Mucosa of rectum (tissue), 2 donors: ENCODE results near the gene LYPD3.
A peak's percentile ranks its signal among the peaks of the same experiment; 100 is the strongest.

Source experiments
- H3K27ac ChIP-seq, 2 donors: one replicate each; pipeline ENCODE4 v1.7.0; 2013; ENCODE audit warnings: inconsistent platforms in 2 of 2, low read depth in 2 of 2, low read length in 2 of 2
- H3K27me3 ChIP-seq, 2 donors: one replicate each; pipeline ENCODE4 v1.7.0; 2013; ENCODE audit warnings: low read length in 2 of 2; ENCODE audit not compliant: control insufficient read depth in 2 of 2, insufficient read depth in 2 of 2
- H3K36me3 ChIP-seq, 2 donors: one replicate each; pipeline ENCODE4 v1.7.0; 2013; ENCODE audit warnings: low read length in 2 of 2; ENCODE audit not compliant: control insufficient read depth in 2 of 2, insufficient read depth in 2 of 2
- H3K4me1 ChIP-seq, 2 donors: one replicate each; pipeline ENCODE4 v1.7.0; 2013; ENCODE audit warnings: low read length in 2 of 2, mild to moderate bottlenecking in 1 of 2; ENCODE audit not compliant: control insufficient read depth in 2 of 2, insufficient read depth in 2 of 2
- H3K4me3 ChIP-seq, 2 donors: one replicate each; pipeline ENCODE4 v1.7.0; 2013; ENCODE audit warnings: low read length in 2 of 2
- H3K9ac ChIP-seq, 2 donors: one replicate each; pipeline ENCODE4 v1.7.0; 2013; ENCODE audit warnings: low read length in 2 of 2, low read depth in 1 of 2, mild to moderate bottlenecking in 1 of 2
- H3K9me3 ChIP-seq, 2 donors: one replicate each; pipeline ENCODE4 v1.7.0; 2013; ENCODE audit warnings: low read length in 2 of 2; ENCODE audit not compliant: control insufficient read depth in 2 of 2
- donor health status: healthy.
- donor health status: Normal muscosa, but diverticular disease.

LYPD3 gene

DNA sequence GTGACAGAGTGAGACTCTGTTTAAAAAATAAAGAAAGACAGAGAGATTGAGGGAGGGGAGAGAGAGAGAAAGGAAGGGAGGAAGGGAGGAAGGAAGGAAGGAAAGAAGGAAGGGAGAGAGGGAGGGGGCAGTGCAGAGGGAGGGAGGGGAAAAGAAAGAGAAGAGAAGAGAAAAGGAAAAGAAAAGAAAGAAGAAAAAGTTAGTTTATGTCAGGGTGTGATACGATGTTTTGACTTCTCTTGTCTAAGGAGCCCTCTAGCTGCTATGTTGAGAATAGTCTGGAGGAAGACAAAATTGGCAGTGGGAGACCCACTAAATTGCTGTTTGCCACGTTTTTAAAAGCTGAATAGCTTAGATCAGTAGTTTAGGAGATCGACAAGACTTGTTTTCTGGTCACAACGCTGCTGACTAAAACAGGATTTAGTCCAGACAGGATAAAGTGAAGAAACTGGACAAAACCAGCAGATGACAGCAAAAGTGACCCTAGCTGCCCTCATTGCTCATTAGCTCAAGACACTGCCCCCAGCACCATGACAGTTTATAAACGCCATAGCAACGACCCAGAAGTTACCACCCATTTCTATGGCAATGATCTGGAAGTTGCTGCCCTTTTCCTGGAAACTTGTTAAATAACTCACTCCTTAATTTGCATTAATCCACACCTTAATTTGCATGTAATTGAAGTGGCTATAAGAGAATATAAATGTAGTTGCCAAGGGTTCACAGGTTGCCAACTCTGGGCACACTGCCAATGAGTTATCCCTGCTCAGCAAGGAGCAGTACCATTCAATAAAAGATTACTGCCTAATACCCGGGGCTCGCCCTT is 39.6 kb downstream of the LYPD3 start:
- Histone ChIP-seq H3K27ac (peak overlapping the region; percentile 86 to 92), H3K4me3 (peak overlapping the region in 1 of 2 donors; percentile 52), H3K9ac (peak overlapping the region; percentile 24 to 55), H3K9me3 (no peaks in the 10 kb centered on the region), H3K36me3 (no peaks in the 10 kb centered on the region), H3K27me3 (no peaks in the 10 kb centered on the region), H3K4me1 (peaks cover 13 to 27% of the 10 kb centered on the region in 2 donors)

DNA sequence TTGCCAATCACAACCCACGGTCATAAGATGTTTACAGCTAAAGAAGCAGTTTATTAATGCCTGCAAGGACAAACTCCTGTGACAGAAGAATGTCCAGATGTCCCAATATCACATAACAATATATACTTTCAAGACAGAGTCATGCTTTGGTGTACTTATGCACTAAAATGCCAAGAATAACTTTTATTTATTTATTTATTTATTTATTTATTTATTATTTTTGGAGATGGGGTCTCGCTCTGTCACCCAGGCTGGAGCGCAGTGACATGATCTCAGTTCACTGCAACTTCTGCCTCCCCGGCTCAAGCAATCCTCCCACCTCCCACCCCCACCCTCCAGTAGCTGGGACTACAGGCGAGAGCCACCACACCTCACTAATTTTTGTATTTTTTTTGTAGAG is 41.6 kb downstream of the LYPD3 start:
- no peak overlapping the region for H3K4me3 ChIP-seq
- peaks cover 8 to 19% of the 10 kb centered on the region in 2 donors for H3K4me1 ChIP-seq
- H3K36me3 ChIP-seq = no peaks in the 10 kb centered on the region
- H3K9ac ChIP-seq = no peak overlapping the region
- H3K27me3 ChIP-seq = no peaks in the 10 kb centered on the region
- no peak overlapping the region for H3K27ac ChIP-seq
- no peaks in the 10 kb centered on the region for H3K9me3 ChIP-seq

DNA sequence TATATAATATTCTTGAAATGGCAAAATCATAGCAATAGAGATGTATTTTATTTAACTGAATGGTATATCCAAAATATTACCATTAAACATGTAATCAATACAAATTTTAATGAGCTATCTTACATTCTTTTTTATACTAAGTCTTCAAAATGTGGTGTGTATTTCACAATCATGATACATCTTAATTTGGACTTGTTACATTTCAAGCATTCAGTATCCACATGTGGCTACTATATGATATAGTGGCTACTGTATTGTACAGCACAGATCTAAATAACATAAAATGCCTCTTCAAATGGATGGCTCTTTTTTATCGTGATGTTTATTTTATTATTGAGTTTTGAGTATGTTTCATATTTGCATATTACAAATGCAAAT is 42.7 kb downstream of the LYPD3 start:
- H3K9me3 ChIP-seq = no peaks in the 10 kb centered on the region
- peaks cover 8 to 18% of the 10 kb centered on the region in 2 donors for H3K4me1 ChIP-seq
- no peak overlapping the region for H3K9ac ChIP-seq
- H3K27ac ChIP-seq = no peak overlapping the region
- no peak overlapping the region for H3K4me3 ChIP-seq
- no peaks in the 10 kb centered on the region for H3K36me3 ChIP-seq
- H3K27me3 ChIP-seq = no peaks in the 10 kb centered on the region

DNA sequence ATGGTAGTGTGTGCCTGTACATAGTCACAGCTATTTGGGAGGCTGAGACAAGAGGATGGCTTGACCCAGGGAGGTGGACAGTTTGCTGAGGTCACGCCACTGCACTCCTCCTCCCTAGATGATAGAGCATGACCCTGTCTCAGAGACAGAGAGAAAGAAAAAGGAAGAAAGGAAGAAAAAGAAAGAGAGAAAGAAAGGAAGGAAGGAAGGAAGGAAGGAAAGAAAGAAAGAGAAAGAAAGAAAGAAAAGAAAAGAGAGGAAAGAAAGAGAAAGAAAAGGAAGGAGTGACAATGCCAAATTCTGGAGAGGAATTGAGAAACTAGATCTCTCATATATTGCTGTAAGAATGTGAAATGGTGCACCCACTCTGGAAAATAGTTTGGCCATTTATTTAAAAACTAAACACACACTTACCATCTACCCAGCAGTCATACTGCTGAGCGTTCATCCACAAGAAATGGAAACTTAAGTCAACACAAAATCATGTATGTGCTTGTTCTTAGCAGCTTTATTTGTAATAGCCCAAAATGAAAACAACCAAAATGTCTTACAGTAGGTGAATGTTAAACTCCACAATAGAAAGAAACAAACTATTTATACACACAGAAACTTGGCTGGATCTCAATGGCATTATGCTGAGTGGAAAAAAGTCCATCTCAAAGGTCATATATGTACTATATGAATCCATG is 43.3 kb downstream of the LYPD3 start:
- peaks cover 11 to 16% of the 10 kb centered on the region in 2 donors for H3K4me1 ChIP-seq
- H3K9me3 ChIP-seq = no peaks in the 10 kb centered on the region
- H3K36me3 ChIP-seq = no peaks in the 10 kb centered on the region
- H3K9ac ChIP-seq = no peak overlapping the region
- no peak overlapping the region for H3K27ac ChIP-seq
- H3K27me3 ChIP-seq = no peaks in the 10 kb centered on the region
- H3K4me3 ChIP-seq = no peak overlapping the region

DNA sequence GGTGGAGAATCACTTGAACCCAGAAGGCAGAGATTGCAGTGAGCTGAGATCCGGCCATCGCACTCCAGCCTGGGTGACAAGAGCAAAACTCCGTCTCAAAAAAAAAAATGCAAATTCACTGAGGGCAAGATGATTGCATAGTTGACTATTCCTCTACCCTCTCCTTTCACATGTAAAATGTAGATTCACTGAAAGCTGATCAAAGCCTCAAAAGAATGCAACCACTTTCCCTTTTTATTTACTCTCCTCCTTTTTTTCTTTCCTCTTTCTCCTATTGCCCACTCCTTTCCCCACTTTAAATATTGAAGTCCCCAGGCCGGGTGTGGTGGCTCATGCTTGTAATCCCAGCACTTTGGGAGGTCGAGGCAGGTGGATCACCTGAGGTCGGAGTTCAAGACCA is 44.5 kb downstream of the LYPD3 start:
- no peak overlapping the region for H3K9ac ChIP-seq
- H3K27me3 ChIP-seq = no peaks in the 10 kb centered on the region
- H3K4me1 ChIP-seq = peaks cover 7 to 9% of the 10 kb centered on the region in 2 donors
- no peaks in the 10 kb centered on the region for H3K36me3 ChIP-seq
- H3K27ac ChIP-seq = no peak overlapping the region
- H3K4me3 ChIP-seq = no peak overlapping the region
- no peaks in the 10 kb centered on the region for H3K9me3 ChIP-seq

DNA sequence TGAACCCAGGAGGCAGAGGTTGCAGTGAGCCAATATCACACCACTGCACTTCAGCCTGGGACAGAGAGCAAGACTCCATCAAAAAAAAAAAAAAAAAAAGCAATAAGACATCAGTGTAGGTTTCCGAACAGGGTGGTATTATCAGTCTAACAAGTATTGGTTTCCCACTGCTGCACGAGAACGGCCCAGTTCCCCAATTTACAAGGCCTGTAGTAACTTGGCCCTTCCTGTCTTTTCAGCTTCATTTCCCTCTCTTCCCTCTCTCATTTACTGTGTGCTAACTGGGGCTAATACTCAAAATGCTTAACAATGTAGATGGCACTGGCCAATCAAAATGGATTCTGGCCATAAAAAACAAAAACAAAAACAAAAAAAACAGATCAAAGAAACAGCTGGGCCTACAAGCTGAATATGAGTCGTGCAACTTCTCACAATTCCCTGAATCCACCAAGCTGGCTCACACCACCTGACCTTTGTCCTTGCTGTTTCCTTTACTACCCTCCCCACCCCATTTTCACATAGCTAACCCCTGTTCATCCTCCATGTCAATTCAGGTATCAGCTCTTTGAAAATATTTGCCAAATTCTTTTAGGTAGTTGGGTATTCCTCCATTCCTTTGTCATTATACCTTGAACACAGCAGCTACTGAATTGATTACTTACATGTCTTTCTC is 48.3 kb downstream of the LYPD3 start:
- no peak overlapping the region for H3K27ac ChIP-seq
- no peak overlapping the region for H3K4me3 ChIP-seq
- no peaks in the 10 kb centered on the region for H3K27me3 ChIP-seq
- no peaks in the 10 kb centered on the region for H3K9me3 ChIP-seq
- peaks cover 0 to 5% of the 10 kb centered on the region in 2 donors for H3K4me1 ChIP-seq
- no peaks in the 10 kb centered on the region for H3K36me3 ChIP-seq
- no peak overlapping the region for H3K9ac ChIP-seq

DNA sequence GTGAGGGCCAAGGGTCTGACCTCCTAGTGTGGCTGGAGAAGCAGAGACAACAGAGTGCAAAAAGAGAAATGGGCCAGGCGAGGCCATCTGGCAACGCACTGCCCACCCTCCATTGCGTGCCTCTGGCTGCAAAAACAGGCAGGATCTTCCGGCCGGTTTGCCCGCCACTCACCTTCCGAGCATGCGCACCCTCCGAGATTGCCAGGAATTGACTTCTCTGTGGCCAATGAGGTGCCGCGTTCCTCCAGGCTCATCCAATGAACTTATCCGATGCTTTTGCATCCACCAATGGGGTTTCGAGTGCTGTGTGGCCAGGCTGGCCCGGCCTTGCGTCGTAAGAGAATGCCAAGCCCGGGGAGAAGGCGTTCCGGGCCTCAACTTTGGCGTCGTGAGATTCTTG is 50.9 kb downstream of the LYPD3 start, which contains the start of gene TEX101:
TEX101 (plus strand) TSS at position 337 of the 400 bp plus-strand sequence. CDS start 1,030 bp downstream, outside the sequence.
- Histone ChIP-seq H3K4me1 (peaks cover 0 to 5% of the 10 kb centered on the region in 2 donors), H3K27me3 (no peaks in the 10 kb centered on the region), H3K9ac (no peak within 1 kb of the TSS), H3K36me3 (no peaks in the 10 kb centered on the region), H3K4me3 (no peak within 1 kb of the TSS), H3K27ac (no peak within 1 kb of the TSS), H3K9me3 (no peaks in the 10 kb centered on the region)

DNA sequence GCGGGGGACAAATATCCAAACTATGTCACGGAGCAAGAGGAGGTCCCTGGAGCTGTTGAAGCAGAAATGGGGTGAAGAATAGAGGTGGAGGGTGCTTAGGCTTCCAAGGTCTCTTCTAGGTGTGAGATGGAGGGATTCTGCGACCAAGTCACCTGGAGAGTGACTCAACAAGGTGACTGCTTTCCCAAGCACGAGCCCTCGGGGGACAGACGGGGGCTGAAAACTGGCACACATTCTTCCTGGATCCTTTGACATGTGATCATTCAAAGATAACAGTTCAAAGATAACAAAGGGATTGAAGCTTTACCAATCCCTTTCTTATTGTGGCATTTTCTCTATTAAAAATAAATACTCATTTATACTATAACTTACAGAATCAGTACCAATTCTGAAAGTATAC is 53.0 kb downstream of the LYPD3 start:
- H3K27ac ChIP-seq = no peak overlapping the region
- no peak overlapping the region for H3K9ac ChIP-seq
- H3K27me3 ChIP-seq = no peaks in the 10 kb centered on the region
- H3K4me1 ChIP-seq = peaks cover 0 to 5% of the 10 kb centered on the region in 2 donors
- H3K4me3 ChIP-seq = no peak overlapping the region
- H3K36me3 ChIP-seq = no peaks in the 10 kb centered on the region
- no peaks in the 10 kb centered on the region for H3K9me3 ChIP-seq
